ENCODE results near the gene CST3.
"Not testable (repeated sequence)": the region's sequence is repeated elsewhere in the genome, so short reads cannot be mapped to it uniquely, and the experiment has no call there.

The CST3 gene

GRCh38 chr20:23637282-23638221, at the start of gene CST3:
Gene CST3, minus strand, starts transcription at chr20:23637955. Its CDS starts 93 bp downstream, at chr20:23637862.
- DNase-seq (ENCODE audit: low read depth, low spot score), result no peak

- DNase-seq (ENCODE audit: low read depth, low spot score), result no peak
Observed at GRCh38 chr20:23686046-23686750, 48.4 kb upstream of the CST3 start.

- DNase-seq (ENCODE audit: low read depth, low spot score), result not testable (repeated sequence)
Observed at GRCh38 chr20:23685529-23685896, 47.8 kb upstream of the CST3 start.

- DNase-seq (ENCODE audit: low read depth, low spot score), result no peak
Observed at GRCh38 chr20:23684261-23684660, 46.5 kb upstream of the CST3 start.

GRCh38 chr20:23683807-23684206, 46.1 kb upstream of the CST3 start:
- DNase-seq (ENCODE audit: low read depth, low spot score), result no peak

GRCh38 chr20:23683281-23683680, 45.5 kb upstream of the CST3 start:
- no peak for DNase-seq (ENCODE audit: low read depth, low spot score)

- no peak for DNase-seq (ENCODE audit: low read depth, low spot score)
Observed at GRCh38 chr20:23680146-23680545, 42.4 kb upstream of the CST3 start.

- DNase-seq (ENCODE audit: low read depth, low spot score), result no peak
Observed at GRCh38 chr20:23679133-23680092, 41.7 kb upstream of the CST3 start.

- no peak for DNase-seq (ENCODE audit: low read depth, low spot score)
Observed at GRCh38 chr20:23673209-23673608, 35.5 kb upstream of the CST3 start.

- no peak for DNase-seq (ENCODE audit: low read depth, low spot score)
Observed at GRCh38 chr20:23672158-23672557, 34.4 kb upstream of the CST3 start.

- no peak for DNase-seq (ENCODE audit: low read depth, low spot score)
Observed at GRCh38 chr20:23671479-23671878, 33.7 kb upstream of the CST3 start.

- DNase-seq (ENCODE audit: low read depth, low spot score), result no peak
Observed at GRCh38 chr20:23670361-23670760, 32.6 kb upstream of the CST3 start.

- DNase-seq (ENCODE audit: low read depth, low spot score), result no peak
Observed at GRCh38 chr20:23669866-23670265, 32.1 kb upstream of the CST3 start.

- DNase-seq (ENCODE audit: low read depth, low spot score), result no peak
Observed at GRCh38 chr20:23669327-23669726, 31.6 kb upstream of the CST3 start.

GRCh38 chr20:23668477-23668951, 30.8 kb upstream of the CST3 start:
- no peak for DNase-seq (ENCODE audit: low read depth, low spot score)

- DNase-seq (ENCODE audit: low read depth, low spot score), result no peak
Observed at GRCh38 chr20:23667666-23668065, 29.9 kb upstream of the CST3 start.

- no peak for DNase-seq (ENCODE audit: low read depth, low spot score)
Observed at GRCh38 chr20:23666698-23667097, 28.9 kb upstream of the CST3 start.

- DNase-seq (ENCODE audit: low read depth, low spot score), result no peak
Observed at GRCh38 chr20:23666189-23666588, 28.4 kb upstream of the CST3 start.

GRCh38 chr20:23664954-23665353, 27.2 kb upstream of the CST3 start:
- DNase-seq (ENCODE audit: low read depth, low spot score), result no peak

GRCh38 chr20:23664046-23664445, 26.3 kb upstream of the CST3 start:
- not testable (repeated sequence) for DNase-seq (ENCODE audit: low read depth, low spot score)

GRCh38 chr20:23663180-23663579, 25.4 kb upstream of the CST3 start:
- DNase-seq (ENCODE audit: low read depth, low spot score), result no peak

All from brain pericyte (primary cell).